Stimulated activated CD4-positive, alpha-beta T cell treated with anti-CD3 and anti-CD28 coated beads, Interleukin-12 subunit alpha, Interleukin-12 subunit beta, amount 100 ng/mL, for 48 hours (primary cell): Measurements from ENCODE around the gene RNF220.
A peak's percentile ranks its signal among the peaks of the same experiment; 100 is the strongest.

Source experiments
- DNase-seq, 3 donors: peaks; one replicate each; pipeline ENCODE4 v3.0.0-alpha.2; 2020; ENCODE audit warnings: low read depth in 2 of 3, low spot score in 1 of 3

Gene RNF220

GRCh38 chr1:44405031-44405797 lies at the start of gene RNF220:
RNF220 (plus strand) TSS chr1:44405255.
- no peak for DNase-seq

- DNase-seq = no peak
These were observed 49.3 kb upstream of the RNF220 start for GRCh38 chr1:44355582-44356305.

GRCh38 chr1:44357710-44358109 lies 47.3 kb upstream of the RNF220 start:
- no peak for DNase-seq

GRCh38 chr1:44359234-44359935 lies 45.7 kb upstream of the RNF220 start:
- DNase-seq = no peak

GRCh38 chr1:44361478-44361877 lies 43.6 kb upstream of the RNF220 start:
- no peak for DNase-seq

- no peak for DNase-seq
These were observed 38.6 kb upstream of the RNF220 start for GRCh38 chr1:44366371-44366975.

GRCh38 chr1:44367944-44368343 lies 37.1 kb upstream of the RNF220 start:
- no peak for DNase-seq

- DNase-seq = no peak
These were observed 36.4 kb upstream of the RNF220 start for GRCh38 chr1:44368471-44369151.

- DNase-seq = no peak
These were observed 33.8 kb upstream of the RNF220 start for GRCh38 chr1:44371206-44371605.

- DNase-seq = no peak
These were observed 29.5 kb upstream of the RNF220 start for GRCh38 chr1:44375547-44375946.

- peak; percentile 13 to 35 (median 26) for DNase-seq
These were observed 26.9 kb upstream of the RNF220 start for GRCh38 chr1:44377925-44378784.

- DNase-seq = no peak
These were observed 24.3 kb upstream of the RNF220 start for GRCh38 chr1:44380666-44381177.

- no peak for DNase-seq
These were observed 16.5 kb upstream of the RNF220 start for GRCh38 chr1:44388551-44388950.

GRCh38 chr1:44389437-44389836 lies 15.6 kb upstream of the RNF220 start:
- DNase-seq = no peak

GRCh38 chr1:44390277-44390676 lies 14.8 kb upstream of the RNF220 start:
- DNase-seq = no peak

GRCh38 chr1:44401256-44402228 lies 3.5 kb upstream of the RNF220 start:
- DNase-seq = no peak

GRCh38 chr1:44405798-44406736 lies 1.0 kb downstream of the RNF220 start:
- DNase-seq = no peak
